ENCODE data around the gene GMDS. TPM values are rescaled to one million over a fixed set of nuclear protein-coding genes. Genes with fewer than 3 reads are reported as not detected.

Gene GMDS
- total and polyA plus RNA-seq, 2 experiments from 2014 or later, result 3.0 to 12.6 TPM

DNA sequence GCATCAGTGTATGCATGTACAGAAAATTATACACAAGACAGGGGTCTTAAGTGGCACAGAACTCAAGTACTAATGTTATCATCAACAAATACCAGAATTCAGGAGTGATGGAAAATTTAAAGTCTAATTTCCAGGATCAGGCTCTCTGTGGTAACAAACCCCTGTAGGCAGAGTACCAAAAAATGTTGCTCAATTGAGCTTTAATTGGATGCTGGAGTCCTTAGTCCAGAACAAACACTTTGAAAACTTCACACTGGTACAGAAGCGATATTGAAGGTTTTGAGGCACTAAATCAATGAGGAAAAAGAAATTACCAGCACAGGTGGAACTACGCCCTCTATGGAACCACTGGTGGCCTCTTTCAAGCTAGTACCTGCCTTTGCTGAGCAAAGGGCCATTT is 522.6 kb downstream of the GMDS start:
- no peaks in the 10 kb centered on the region for H3K36me3 ChIP-seq (ENCODE audit: low read depth)
- TF ChIP-seq EZH2phosphoT487 (IDR thresholded peaks at IDR 0.05; ENCODE audit: insufficient read depth, low read depth) (no peak), EZH2 (IDR thresholded peaks at IDR 0.05; ENCODE audit: insufficient read depth, poor library complexity, severe bottlenecking) (no peak)
- no peak for DNase-seq
- H3K27me3 ChIP-seq (replicated peaks; ENCODE audit: insufficient read depth), result no peaks in the 10 kb centered on the region
- H3K4me2 ChIP-seq (ENCODE audit: unreplicated experiment), result no peak overlapping the region
- H3F3A ChIP-seq (ENCODE audit: insufficient read depth), result no peaks in the 10 kb centered on the region
- H3K79me2 ChIP-seq (ENCODE audit: insufficient read depth), result no peaks in the 10 kb centered on the region
- no peak overlapping the region for H3K4me3 ChIP-seq
- H3K9me3 ChIP-seq (ENCODE audit: low read depth), result no peaks in the 10 kb centered on the region
- no peaks in the 10 kb centered on the region for H3K9me2 ChIP-seq (ENCODE audit: insufficient read depth)
- no peak overlapping the region for H3K27ac ChIP-seq
- H3K9ac ChIP-seq, result no peak overlapping the region
- no peaks in the 10 kb centered on the region for H4K20me1 ChIP-seq (ENCODE audit: insufficient read depth)
- no peaks in the 10 kb centered on the region for H3K4me1 ChIP-seq (ENCODE audit: insufficient read depth)
- H2AFZ ChIP-seq, result no peak overlapping the region
- 93 to 100% methylated on average over 2 of the region's 2 CpGs for WGBS, 2 experiments (ENCODE audit: low coverage in 1 of 2, low lambda C conversion rate in 2 of 2, missing lambda C conversion rate in 2 of 2)
- in situ Hi-C loops (cut with MboI), result no loop called here

DNA sequence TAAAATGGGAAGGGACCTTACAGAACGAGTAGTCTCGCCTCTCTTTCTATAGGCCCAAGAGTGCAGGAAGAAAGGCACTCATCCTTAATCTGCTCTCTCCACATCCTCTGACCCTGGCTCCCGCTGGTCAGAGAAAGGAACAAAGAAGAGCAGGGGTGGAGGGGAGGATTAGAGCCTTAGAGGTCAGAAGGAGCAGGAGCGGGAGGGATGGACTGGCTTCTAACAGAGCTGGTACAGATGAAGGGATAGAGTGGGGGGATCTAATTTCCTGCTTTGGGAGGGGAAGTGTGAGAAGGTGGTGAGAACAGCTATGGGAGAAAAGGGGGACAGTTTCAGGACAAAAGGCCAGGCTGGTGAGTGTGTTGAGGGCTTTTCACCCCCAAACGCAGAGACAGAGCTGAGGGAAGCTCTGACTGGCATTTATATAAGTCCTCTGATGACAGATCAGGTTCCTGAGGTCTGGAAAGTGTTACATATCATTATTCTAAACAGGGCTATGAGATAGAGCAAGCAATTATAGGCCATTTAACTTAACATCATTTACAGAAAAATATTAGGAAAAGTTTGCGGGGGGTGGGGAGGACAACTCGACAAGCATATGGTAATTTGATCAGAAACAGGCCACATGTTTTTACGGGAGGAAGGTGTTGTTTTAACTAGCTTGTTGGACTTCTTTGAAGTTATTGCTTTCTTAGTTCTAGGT is 524.6 kb downstream of the GMDS start:
- Histone ChIP-seq H3K27ac (no peak overlapping the region), H3K9me2 (ENCODE audit: insufficient read depth) (no peaks in the 10 kb centered on the region), H3K9me3 (ENCODE audit: low read depth) (no peaks in the 10 kb centered on the region), H4K20me1 (ENCODE audit: insufficient read depth) (no peaks in the 10 kb centered on the region), H3F3A (ENCODE audit: insufficient read depth) (no peaks in the 10 kb centered on the region), H3K27me3 (replicated peaks; ENCODE audit: insufficient read depth) (no peaks in the 10 kb centered on the region), H3K79me2 (ENCODE audit: insufficient read depth) (no peaks in the 10 kb centered on the region), H3K4me3 (no peak overlapping the region), H3K36me3 (ENCODE audit: low read depth) (no peaks in the 10 kb centered on the region), H3K4me1 (ENCODE audit: insufficient read depth) (no peaks in the 10 kb centered on the region), H2AFZ (no peak overlapping the region), H3K9ac (no peak overlapping the region), H3K4me2 (ENCODE audit: unreplicated experiment) (no peak overlapping the region)
- 81 to 86% methylated on average over 8 of the region's 8 CpGs for WGBS, 2 experiments (ENCODE audit: low coverage in 1 of 2, low lambda C conversion rate in 2 of 2, missing lambda C conversion rate in 2 of 2)
- no peak for DNase-seq
- TF ChIP-seq EZH2phosphoT487 (IDR thresholded peaks at IDR 0.05; ENCODE audit: insufficient read depth, low read depth) (no peak), EZH2 (IDR thresholded peaks at IDR 0.05; ENCODE audit: insufficient read depth, poor library complexity, severe bottlenecking) (no peak)
- in situ Hi-C loops (cut with MboI), result no loop called here

DNA sequence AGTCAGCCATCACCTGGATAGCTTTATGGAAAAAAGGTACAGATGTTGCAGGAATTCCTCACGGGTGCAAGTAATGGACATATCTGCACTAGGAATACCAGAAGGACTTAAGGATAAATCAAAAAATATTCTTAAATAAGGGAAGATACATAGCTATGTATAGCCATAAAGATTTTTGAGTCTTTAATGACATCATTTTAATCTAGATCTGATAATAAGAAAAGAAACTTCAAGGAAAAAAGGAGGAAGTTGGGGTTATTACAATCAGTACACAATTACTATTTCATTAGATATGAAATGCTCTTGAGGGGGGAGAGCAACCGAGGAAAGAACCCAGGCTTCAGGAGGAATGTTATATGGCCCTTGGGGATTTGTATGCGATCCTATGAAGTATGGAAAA is 525.5 kb downstream of the GMDS start:
- Histone ChIP-seq H3K9me2 (ENCODE audit: insufficient read depth) (no peaks in the 10 kb centered on the region), H3F3A (ENCODE audit: insufficient read depth) (no peaks in the 10 kb centered on the region), H3K4me3 (no peak overlapping the region), H3K27me3 (replicated peaks; ENCODE audit: insufficient read depth) (no peaks in the 10 kb centered on the region), H3K27ac (no peak overlapping the region), H3K9ac (no peak overlapping the region), H2AFZ (no peak overlapping the region), H3K4me1 (ENCODE audit: insufficient read depth) (no peaks in the 10 kb centered on the region), H3K36me3 (ENCODE audit: low read depth) (no peaks in the 10 kb centered on the region), H3K4me2 (ENCODE audit: unreplicated experiment) (no peak overlapping the region), H4K20me1 (ENCODE audit: insufficient read depth) (no peaks in the 10 kb centered on the region), H3K9me3 (ENCODE audit: low read depth) (no peaks in the 10 kb centered on the region), H3K79me2 (ENCODE audit: insufficient read depth) (no peaks in the 10 kb centered on the region)
- WGBS, 2 experiments (ENCODE audit: low coverage in 1 of 2, low lambda C conversion rate in 2 of 2, missing lambda C conversion rate in 2 of 2), result 94 to 97% methylated on average over 3 of the region's 3 CpGs
- in situ Hi-C loops (cut with MboI), result no loop called here
- TF ChIP-seq EZH2 (IDR thresholded peaks at IDR 0.05; ENCODE audit: insufficient read depth, poor library complexity, severe bottlenecking) (no peak), EZH2phosphoT487 (IDR thresholded peaks at IDR 0.05; ENCODE audit: insufficient read depth, low read depth) (no peak)
- no peak for DNase-seq

DNA sequence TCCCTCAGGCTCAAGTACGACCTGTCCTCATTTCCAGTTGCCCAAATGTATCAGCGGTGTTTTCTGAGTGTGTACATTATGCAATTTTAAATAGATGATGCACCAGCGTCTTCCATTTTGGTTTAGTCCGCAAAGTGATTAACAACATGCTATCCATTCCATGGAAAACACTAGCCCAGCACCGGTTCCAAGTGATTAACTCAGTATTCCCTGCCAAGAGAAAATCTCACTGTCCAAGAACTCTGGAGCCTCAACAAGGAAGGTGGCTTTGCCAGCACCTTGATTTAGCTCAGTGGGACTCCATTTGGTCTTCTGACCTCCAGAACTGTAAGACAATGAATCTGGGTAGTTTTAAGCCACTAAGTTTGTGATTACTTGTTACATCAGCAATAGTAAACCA is 528.5 kb downstream of the GMDS start:
- no peaks in the 10 kb centered on the region for H3K9me2 ChIP-seq (ENCODE audit: insufficient read depth)
- no peak for TF ChIP-seq EZH2 (IDR thresholded peaks at IDR 0.05; ENCODE audit: insufficient read depth, poor library complexity, severe bottlenecking)
- TF ChIP-seq EZH2phosphoT487 (IDR thresholded peaks at IDR 0.05; ENCODE audit: insufficient read depth, low read depth), result no peak
- H3K9me3 ChIP-seq (ENCODE audit: low read depth), result no peaks in the 10 kb centered on the region
- DNase-seq, result peak; percentile 10
- H3K79me2 ChIP-seq (ENCODE audit: insufficient read depth), result no peaks in the 10 kb centered on the region
- no peaks in the 10 kb centered on the region for H4K20me1 ChIP-seq (ENCODE audit: insufficient read depth)
- in situ Hi-C loops (cut with MboI), result no loop called here
- no peaks in the 10 kb centered on the region for H3K36me3 ChIP-seq (ENCODE audit: low read depth)
- H3K27ac ChIP-seq, result no peak overlapping the region
- H3K4me2 ChIP-seq (ENCODE audit: unreplicated experiment), result no peak overlapping the region
- no peaks in the 10 kb centered on the region for H3K4me1 ChIP-seq (ENCODE audit: insufficient read depth)
- WGBS, 2 experiments (ENCODE audit: low coverage in 1 of 2, low lambda C conversion rate in 2 of 2, missing lambda C conversion rate in 2 of 2), result 63 to 68% methylated on average over 5 of the region's 5 CpGs
- H3K27me3 ChIP-seq (replicated peaks; ENCODE audit: insufficient read depth), result no peaks in the 10 kb centered on the region
- H2AFZ ChIP-seq, result no peak overlapping the region
- H3K4me3 ChIP-seq, result no peak overlapping the region
- no peaks in the 10 kb centered on the region for H3F3A ChIP-seq (ENCODE audit: insufficient read depth)
- H3K9ac ChIP-seq, result no peak overlapping the region
